HEK293T (cell line): ENCODE measurements around the gene AP2B1.

Experiments used
- ARNT ChIP-seq: fragments of 450-650 bp; IDR thresholded peaks from 2 replicates; pipeline ENCODE4 v1.6.1; 2017; ENCODE audit warnings: mild to moderate bottlenecking
- BHLHE40 ChIP-seq: fragments of 450-650 bp; IDR thresholded peaks from 2 replicates; pipeline ENCODE4 v1.6.1; 2016; ENCODE audit warnings: mild to moderate bottlenecking, moderate library complexity, borderline replicate concordance
- CTBP1 ChIP-seq: fragments of 450-650 bp; IDR thresholded peaks from 2 replicates; pipeline ENCODE4 v1.6.1; 2016; ENCODE audit warnings: borderline replicate concordance
- PKNOX1 ChIP-seq: fragments of 450-650 bp; IDR thresholded peaks from 2 replicates; pipeline ENCODE4 v1.6.1; 2016
- SP1 ChIP-seq: fragments of 450-650 bp; IDR thresholded peaks from 2 replicates; pipeline ENCODE4 v1.6.1; 2017
- SUZ12 ChIP-seq: fragments of 450-650 bp; IDR thresholded peaks from 2 replicates; pipeline ENCODE4 v1.6.1; 2016; ENCODE audit warnings: mild to moderate bottlenecking

- TF ChIP-seq ARNT = no peak
- TF ChIP-seq PKNOX1 = no peak
- TF ChIP-seq CTBP1 = no peak
- no peak for TF ChIP-seq SUZ12
- TF ChIP-seq SP1 = no peak
- no peak for TF ChIP-seq BHLHE40
Observed at GRCh38 chr17:35553310-35553709, 33.8 kb upstream of the AP2B1 start.
